GM12873 (cell line): ENCODE data around the gene ARMH2.

ENCODE experiments used
- TF ChIP-seq, protein P1 (sequence below): IDR thresholded peaks from 2 replicates; pipeline ENCODE4 v1.5.1; 2012; ENCODE audit warnings: low read depth, mild to moderate bottlenecking, moderate library complexity, low read length, control low read depth; ENCODE audit not compliant: insufficient read depth; ENCODE audit errors: missing control alignments

The ARMH2 gene

DNA sequence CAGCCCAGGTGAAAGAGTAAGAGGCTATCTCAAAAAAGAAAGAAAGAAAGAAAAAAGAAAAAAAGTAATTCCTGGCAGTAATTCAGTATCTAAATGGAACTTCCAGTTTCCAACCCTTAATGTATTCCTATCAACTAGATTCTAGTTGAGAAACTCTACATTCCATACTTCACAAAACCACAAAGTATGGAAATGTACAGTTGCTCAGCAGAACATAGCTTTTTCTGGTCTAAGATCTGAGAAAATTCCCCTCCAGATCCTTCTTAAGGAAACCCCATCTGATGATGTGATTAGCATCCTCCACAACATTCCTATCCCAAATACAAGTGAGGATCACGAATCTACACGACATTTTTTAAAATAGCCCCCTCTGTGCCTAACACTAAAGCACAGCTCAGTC is 3.6 kb downstream of the ARMH2 start:
- TF ChIP-seq, protein P1, sequence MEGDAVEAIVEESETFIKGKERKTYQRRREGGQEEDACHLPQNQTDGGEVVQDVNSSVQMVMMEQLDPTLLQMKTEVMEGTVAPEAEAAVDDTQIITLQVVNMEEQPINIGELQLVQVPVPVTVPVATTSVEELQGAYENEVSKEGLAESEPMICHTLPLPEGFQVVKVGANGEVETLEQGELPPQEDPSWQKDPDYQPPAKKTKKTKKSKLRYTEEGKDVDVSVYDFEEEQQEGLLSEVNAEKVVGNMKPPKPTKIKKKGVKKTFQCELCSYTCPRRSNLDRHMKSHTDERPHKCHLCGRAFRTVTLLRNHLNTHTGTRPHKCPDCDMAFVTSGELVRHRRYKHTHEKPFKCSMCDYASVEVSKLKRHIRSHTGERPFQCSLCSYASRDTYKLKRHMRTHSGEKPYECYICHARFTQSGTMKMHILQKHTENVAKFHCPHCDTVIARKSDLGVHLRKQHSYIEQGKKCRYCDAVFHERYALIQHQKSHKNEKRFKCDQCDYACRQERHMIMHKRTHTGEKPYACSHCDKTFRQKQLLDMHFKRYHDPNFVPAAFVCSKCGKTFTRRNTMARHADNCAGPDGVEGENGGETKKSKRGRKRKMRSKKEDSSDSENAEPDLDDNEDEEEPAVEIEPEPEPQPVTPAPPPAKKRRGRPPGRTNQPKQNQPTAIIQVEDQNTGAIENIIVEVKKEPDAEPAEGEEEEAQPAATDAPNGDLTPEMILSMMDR: no peak

DNA sequence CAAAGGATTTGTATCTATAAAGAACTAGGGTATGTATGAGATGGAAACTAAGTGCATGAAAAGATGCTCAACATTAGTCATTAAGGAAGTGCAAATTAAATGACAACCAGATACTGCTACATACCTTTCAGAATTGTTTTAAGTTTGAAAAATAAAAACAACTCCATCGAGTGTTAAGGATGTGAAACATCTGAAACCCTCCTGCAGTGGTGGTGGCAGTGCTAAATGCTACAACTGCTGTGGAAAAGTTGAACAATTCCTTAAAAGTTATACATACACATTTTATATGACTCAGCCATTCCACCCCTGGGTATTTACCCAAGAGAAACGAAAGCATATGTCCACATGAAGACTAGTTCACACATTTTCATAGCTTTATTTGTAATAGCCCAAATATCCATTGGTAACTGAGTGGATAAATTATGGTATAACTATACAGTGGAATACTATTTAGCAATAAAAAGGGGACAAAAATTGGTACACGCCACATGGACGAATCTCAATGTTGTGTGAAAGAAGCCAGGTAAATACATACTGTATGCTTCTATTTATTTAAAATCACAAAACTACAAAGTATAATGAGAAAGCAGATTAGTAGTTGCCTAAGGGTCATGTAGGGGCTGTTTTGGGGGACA is 10.6 kb downstream of the ARMH2 start:
- TF ChIP-seq, protein P1: no peak

GRCh38 chr6:24780206-24780605 is 18.5 kb downstream of the ARMH2 start:
- TF ChIP-seq, protein P1: no peak

DNA sequence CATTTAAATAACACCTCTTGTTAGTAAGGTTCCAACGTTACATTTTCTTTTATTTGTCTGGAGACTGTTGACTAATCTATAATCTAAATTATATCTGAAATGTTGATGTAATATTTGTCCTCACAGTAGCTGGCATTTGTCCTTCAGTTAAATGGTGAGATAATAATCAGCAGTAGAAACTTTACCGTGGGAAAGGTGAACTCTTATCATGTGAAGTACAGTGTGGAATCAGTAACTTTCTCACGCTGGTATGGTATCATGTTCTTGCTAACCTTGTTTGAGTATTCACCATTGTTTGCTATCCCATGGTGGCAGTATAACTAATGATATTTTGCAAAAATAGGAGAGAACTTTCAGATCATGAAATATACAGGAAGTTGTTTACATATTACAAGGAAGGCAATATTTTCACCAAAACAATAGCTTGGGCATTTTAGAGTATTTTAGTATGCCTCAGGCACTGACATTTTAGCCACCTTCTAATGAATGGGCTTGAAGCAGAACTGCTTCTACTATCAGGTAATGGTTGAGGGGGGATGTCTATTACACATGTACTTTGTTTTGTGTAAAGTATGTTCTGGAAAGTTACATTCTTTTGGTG is 19.2 kb downstream of the ARMH2 start:
- TF ChIP-seq, protein P1: no peak

- TF ChIP-seq, protein P1: no peak
These were observed 19.8 kb downstream of the ARMH2 start for GRCh38 chr6:24778878-24779277.

DNA sequence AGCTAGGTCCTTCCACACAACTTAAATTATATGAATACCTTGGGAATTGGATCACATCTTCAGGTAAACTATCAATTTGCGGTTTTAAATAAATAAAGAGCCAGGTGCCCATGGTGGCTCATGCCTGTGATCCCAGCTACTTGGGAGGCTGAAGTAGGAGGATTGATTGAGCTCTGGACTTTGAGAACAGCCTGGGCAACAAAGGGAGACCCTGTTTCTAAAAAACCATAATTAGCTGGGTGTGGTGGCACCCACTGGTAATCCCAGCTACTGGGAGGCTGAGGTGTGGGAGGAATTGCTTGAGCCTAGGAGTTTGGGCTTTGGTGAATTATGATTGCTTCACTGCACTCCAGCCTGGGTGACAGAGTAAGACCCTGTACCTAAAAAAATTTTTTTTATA is 20.6 kb downstream of the ARMH2 start:
- TF ChIP-seq, protein P1: no peak

GRCh38 chr6:24777227-24777626 is 21.5 kb downstream of the ARMH2 start:
- TF ChIP-seq, protein P1: no peak
